A549 (cell line): ENCODE measurements around the gene ADAMTS15.

Experiments
- HDAC2 ChIP-seq: fragments of 200-600 bp; sonication (generic); IDR thresholded peaks from 2 replicates; pipeline ENCODE4 v1.6.1; 2016
- POLR2A ChIP-seq: IDR thresholded peaks from 2 replicates; pipeline ENCODE4 v1.6.1; 2012; ENCODE audit warnings: mild to moderate bottlenecking, low read length
- TF ChIP-seq, protein P1 (sequence below): fragments of >200 bp; sonication (Bioruptor Twin); formaldehyde crosslinking; IDR thresholded peaks from 3 replicates; pipeline ENCODE4 v1.5.1; 2016

DNA sequence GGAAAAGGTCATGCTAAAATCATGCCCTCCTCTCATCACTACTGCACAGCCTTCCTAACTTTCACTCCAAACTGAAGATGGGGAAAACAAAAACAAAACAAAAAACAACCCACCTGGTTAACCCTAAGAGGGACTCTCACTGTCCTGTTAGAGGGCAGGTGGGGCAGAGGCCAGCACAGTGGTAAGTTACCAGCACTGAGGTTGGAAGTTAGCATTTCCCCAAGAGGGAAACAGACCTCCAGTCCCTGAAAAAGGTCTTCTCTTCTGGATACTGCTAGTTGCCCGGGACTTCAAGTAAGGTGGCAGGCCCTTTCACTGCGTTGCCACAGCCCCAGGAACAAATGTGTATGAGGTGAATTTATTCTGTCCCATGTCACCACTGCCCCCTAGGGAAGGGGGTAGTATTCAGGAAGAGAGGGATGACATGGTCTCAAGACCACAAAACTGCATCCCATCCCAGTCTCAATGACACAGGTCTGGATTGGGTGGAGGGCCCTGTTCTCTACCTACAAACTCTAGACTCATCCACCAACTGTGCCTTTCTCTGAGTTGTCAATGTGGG, 19.2 kb upstream of the ADAMTS15 start:
- TF ChIP-seq HDAC2 (no peak), POLR2A (no peak)
- TF ChIP-seq, protein P1, sequence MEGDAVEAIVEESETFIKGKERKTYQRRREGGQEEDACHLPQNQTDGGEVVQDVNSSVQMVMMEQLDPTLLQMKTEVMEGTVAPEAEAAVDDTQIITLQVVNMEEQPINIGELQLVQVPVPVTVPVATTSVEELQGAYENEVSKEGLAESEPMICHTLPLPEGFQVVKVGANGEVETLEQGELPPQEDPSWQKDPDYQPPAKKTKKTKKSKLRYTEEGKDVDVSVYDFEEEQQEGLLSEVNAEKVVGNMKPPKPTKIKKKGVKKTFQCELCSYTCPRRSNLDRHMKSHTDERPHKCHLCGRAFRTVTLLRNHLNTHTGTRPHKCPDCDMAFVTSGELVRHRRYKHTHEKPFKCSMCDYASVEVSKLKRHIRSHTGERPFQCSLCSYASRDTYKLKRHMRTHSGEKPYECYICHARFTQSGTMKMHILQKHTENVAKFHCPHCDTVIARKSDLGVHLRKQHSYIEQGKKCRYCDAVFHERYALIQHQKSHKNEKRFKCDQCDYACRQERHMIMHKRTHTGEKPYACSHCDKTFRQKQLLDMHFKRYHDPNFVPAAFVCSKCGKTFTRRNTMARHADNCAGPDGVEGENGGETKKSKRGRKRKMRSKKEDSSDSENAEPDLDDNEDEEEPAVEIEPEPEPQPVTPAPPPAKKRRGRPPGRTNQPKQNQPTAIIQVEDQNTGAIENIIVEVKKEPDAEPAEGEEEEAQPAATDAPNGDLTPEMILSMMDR = no peak
